Inflammatory macrophage treated with lipopolysaccharide for 1 hour (primary cell): Measurements from ENCODE around the gene FOXP2.
"Not testable (repeated sequence)": the region's sequence is repeated elsewhere in the genome, so short reads cannot be mapped to it uniquely, and the experiment has no call there.

Experiments
- DNase-seq, 2 donors: peaks; one replicate each; pipeline ENCODE4 v3.0.0-alpha.2; 2020 to 2022

FOXP2 gene

DNA sequence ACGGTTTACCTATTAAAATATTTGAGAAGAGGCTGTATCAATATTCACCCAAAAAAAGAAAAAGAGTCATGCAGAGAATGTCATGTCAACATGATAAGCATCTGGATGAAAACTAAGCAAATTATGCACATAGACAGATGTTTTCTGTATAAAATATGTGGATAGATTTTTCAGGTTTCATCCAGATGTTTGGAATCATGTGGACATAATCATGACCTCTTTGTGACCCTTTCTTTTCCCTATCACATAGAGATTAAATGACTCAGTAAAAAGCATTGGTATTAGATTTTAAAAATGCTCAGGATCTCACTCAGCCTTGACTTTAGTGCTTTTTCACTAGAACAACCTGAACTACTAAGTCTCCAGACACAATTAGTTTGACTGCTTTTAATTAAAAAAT lies 90.0 kb downstream of the FOXP2 start:
- no peak for DNase-seq

DNA sequence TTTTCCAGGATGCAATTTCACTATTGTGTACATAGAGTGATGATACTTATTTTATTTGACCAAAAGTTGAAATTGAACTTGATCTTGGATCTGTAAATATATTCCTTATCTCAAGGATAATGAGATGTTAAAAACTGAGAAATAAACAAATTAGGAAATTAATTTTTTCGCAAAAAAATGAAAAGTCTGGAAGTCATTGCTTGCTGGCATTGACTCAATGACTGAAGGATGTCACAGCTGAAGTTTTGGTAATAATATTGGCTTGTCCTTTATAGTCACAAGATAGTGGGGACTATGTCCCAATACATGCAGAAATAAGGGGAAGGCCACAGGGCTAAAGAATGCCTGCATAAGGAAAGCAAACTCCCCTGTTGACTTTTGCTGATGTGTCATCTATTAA lies 92.8 kb downstream of the FOXP2 start:
- DNase-seq, result no peak

DNA sequence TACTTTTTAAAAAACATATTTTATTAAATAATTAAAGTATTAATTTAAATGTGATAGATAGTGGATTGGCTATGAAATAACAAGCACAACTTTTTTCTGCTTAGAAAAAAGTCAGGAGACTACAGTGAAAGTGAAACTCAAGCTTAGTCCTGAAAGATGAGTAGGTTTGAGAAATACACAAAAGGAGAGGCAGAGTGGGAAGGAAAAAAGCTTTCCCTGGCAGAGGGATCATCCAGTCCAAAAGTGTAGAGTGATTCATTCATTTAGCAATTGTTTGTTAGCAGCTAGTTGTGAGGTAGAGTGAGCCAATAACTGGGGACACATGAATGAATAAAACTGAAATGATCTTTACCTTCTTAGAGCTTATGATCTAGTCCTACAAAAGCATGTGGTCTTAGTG lies 93.5 kb downstream of the FOXP2 start:
- DNase-seq, result no peak

DNA sequence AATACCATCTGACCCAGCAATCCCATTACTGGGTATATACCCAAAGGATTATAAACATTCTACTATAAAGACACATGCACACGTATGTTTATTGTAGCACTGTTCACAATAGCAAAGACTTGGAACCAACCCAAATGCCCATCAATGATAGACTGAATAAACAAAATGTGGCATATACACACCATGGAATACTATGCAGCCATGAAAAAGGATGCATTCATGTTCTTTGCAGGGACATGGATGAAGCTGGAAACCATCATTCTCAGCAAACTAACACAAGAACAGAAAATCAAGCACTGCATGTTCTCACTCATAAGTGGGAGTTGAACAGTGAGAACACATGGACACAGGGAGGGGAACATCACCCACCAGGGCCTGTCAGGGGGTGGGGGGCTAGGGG lies 96.2 kb downstream of the FOXP2 start:
- DNase-seq, result not testable (repeated sequence)

DNA sequence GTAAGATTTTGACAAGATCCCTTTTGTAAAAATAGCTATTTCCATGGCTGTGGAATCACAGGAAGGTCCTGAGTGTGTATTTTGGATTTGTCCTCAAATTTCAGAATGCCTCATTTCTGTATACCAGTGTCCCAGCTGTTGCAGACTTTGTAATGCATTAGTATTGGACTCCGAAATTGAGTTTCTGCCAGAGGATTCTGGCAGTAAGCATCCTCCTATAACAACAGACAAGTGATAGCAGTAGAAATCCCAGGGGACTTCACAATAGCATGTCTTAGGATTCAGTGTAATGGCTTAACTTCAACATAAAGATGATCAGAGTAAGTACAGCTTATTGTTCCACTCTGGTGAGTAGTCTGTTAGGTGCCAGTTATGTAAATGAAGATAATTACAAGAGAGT lies 104.6 kb downstream of the FOXP2 start:
- no peak for DNase-seq

DNA sequence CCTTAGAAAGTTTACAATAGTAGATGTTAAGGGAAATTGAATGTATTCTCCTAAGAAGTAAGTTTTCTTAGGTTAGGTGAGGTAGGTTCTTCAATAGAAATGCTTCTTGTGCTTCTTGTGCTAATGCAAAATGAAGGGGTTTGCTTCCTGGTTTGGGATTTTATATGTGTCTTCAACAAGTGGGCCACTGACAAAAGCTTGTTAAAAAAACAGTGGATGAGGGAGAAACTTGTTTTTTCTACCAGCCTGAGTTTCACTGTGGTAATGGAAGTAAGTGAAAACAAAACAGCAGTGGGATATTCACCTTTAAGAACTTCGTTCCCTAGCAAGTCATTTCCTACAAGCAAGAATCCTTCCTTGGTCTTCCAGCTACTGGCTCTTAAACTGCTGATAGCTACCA lies 107.5 kb downstream of the FOXP2 start:
- no peak for DNase-seq

DNA sequence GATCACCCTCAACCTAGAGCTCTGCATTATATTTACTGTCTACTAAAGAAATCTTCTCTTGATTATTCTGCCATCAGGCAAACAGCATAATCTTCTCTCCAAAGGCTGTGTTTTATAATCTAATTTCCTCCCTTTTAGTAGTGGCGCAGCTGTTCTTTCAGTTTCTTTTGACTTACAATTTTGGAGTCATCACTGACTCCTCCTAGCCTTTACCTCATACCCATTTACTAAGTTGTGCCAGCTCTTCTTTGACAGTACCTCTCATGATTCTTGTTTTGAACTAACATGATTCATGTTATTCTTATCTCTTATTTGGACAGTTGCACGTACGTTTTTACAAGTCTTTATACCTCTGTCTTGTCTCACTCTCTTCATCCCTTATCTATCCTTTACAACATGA lies 113.0 kb downstream of the FOXP2 start:
- DNase-seq, result no peak

DNA sequence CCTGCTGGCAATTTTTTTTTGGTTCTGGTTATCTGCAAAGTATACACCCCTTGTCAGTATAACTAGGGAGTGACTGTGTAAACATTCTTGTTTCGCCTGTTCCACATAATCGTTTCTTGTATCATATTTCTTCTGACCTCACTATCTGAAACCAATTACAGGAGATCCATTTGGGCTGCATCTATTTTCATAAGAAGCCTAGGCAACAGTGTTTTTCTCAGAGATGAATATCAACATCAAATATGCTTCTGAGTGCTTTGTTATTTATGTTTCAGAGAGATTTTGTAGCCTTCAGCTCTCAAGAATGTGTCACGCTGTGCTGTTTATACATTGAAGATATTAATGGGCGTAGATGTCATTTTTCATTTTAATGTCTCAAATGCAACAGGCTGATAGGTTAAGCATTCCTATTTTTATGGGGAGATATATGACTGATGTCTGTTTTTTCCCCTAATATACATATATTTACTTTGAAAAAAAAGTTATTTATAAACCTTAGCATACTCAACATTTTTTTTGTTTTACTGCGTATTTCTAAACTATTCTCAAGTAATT lies 115.5 kb downstream of the FOXP2 start:
- DNase-seq, result no peak

DNA sequence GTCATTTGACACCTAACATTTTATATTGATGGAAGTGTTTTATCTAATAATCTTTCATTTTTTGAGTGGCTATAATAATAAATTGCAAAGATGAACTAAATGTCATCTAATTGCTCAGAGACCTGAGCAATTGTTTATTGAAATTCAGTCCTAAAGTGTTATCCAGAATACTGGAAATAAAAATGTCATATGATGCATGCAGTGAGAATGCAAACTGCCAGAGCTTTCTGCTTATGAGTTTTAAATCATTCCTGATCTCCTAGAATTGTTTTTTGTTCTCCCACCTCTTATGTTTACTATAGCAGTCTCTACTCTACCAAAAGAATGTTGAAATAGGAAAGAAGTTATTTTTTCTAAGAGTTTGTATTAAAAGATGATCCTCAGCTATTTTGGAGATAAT lies 116.7 kb downstream of the FOXP2 start:
- no peak for DNase-seq

DNA sequence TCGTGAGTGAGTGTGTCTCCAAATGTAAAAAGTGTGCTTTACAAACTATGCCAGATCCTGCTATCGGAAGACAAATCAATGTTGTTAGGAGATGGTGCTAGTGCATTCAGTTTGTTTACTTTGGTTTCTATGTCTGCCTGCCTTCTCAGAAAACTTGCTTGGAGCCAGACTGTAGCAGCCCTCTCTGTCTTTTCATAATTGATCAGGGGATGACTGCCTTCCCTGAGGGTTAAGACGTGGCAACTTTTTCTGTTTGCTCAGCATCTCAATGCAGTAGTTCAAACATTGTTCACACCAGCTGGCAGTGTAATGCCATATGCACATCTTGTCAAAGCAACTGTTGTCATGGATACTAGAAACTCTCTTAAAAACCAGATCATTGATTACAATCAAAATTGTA lies 118.5 kb downstream of the FOXP2 start:
- DNase-seq, result no peak

DNA sequence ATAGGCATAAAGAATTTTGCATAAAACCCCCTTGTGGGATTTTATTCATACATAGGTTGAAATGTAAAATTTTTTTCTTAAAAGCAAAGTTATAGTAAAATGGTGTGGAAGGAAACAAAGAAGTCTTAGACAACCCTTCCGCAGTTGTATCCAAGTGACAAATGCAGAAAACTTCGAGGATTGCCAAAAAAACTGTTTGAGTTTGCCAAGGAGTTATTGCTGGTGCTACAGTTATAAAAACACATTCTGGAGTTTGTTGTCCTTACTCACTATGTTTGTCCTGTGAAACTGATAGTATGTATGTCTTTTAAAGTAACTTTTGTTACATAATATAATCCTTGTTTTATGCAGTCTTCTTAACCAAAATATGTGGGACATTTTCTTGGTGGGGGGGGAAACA lies 120.3 kb downstream of the FOXP2 start:
- DNase-seq, result no peak

DNA sequence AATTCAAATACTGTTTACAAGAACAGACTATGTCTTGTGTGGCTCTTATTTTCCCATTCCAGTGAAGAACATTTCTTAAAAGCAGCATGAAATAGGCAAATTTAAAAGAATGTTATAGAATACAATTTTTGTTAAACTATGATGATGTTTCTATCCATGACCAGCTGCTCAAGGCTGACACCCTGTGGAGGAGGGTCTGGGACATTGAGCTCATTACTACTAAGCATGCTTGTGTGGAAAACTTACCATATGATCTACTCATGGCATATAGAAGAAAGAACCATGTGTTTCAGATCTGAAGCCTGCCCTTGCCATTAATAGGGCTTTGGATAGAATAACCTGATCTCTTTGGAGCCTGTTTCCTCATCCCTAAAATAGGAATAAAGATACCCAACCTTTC lies 125.0 kb downstream of the FOXP2 start:
- DNase-seq, result no peak

DNA sequence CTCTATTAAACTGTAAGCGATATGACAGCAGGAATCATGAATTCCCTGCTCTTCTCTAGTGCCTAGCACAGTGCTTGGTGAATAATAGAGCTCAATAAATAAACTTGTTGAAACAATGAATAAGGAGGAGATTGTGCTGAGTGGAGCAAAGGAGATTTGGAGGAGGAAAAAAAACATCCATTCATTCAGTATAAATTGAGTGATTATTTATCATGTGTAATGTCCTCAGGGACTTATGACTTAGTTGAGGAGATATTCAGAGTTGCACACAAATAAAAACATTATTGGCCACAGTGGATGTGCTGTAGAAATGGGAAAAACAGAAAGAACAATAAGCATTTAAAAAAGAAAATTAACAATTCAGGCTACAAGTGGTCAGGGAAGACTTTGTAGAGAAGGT lies 125.7 kb downstream of the FOXP2 start:
- no peak for DNase-seq

DNA sequence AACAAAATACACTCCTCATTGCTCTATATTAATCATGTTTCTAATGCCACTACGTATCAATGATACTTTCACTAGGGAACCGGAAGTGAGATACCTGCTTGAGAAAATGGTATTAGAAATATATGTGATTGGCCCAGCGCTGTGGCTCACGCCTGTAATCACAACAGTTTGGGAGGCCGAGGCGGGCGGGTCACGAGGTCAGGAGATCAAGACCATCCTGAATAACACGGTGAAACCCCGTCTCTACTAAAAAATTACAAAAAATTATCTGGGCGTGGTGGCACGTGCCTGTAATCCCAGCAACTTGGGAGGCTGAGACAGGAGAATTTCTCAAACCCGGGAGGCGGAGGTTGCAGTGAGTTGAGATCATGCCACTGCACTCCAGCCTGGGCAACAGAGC lies 132.7 kb downstream of the FOXP2 start:
- DNase-seq, result not testable (repeated sequence)

DNA sequence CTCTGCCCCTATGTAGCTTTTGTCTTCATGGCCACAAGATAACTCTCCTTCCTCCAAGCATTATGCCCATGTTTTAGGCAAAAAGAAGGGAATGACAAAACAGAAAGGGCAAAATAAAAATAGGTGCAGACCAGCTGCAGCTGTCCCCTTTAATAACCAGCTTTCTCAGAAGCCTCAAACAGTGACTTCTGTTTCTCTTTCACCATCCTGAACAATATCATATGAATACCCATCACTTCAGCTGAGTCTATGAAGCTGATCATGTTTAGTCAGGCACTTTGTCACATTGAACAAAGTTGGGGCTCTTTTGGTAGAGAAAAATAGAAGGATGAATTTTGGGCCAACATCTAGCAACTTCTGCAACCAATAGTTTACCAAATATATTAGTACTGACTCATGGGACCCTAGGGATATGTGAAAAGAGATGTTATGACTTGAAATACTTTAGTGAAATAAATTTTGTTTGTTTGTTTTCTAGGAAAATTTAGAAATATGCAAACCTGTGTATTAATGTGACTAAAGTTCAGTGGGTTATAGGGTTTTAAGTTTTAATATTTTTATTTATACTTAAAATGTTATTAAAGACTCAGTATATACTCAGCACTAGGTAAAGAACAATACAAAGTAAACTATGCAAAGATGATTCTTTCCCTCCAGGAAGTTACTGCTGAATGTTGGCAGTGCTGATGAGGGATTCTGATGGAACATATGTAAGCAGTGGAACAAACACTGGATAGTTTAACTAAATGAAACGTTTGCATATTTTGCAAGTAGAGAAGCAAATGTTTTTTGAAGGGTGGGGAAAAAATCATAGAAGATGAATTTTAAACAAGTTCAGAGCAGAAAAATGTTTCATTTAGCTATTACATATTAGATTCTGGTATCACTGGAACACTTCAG lies 133.7 kb downstream of the FOXP2 start:
- DNase-seq, result no peak

DNA sequence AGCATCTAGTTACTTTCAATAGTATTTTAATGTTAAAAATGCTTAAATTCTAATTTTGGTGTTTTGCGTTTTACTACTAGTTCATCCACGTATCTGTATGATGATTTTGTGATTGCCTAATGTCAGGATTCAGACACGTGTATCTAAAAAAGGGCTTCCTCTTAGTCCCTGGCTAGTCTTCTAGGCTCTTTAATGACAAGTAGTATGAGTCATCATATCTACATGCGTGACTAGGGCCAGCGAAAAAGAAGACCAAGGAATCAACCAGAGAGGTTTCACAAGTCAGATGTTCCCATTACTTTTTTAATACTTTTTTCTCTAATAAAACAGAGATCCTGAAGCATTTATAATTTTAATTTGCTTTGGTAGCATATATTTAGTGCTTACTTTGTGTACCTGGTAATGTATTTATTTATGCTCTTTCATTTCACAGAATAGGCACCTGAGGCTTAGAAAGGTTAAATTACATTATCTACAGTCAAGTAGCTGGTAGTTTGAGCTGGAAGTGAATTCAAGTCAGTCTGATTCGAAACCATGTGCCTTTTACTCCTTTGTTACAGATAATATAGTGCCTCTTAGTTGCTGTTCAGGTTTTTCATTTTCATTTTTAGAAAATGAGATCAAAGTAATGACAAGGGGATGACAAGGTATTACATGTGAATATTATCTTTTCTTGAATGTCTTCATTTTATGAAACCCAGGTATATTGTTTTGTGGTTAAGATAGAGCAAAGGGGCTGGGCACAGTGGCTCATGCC lies 140.3 kb downstream of the FOXP2 start:
- no peak for DNase-seq

DNA sequence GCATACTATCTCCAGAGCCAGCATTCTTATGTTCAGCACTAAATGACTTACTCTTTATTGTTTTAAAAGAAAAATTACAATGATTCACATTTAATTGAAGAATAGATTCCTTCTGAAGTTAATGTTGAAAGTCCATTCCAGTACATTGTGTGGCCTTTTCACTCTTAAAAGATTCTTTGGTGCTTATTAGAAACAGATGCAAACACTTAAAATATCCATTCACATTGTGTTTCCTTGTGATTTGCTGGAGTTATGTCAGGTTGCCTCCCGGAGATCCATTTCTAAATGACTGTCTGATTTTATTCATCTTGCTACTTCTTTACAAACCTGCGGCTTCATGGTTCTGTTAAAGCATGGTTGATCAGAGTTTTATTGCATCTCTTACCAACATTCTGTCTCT lies 152.8 kb downstream of the FOXP2 start:
- no peak for DNase-seq

DNA sequence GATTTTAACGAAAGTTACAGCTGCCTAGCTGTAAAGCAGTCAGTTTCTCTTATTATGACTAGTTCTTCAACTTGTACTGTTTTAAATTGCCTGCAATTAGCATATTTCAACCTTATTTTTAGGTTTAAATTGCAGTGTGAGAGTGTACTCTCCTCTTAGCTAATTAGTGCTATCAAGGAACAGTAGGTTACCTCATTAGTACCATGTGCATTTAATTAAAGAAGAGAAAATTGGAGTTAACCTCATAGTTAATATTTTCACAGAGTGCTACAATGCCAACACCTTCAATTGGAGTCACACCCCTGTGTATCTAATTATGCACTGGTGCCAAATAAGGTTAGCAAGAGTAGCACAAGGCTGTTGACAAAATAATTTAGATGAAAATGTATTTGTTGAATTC lies 154.6 kb downstream of the FOXP2 start:
- DNase-seq, result no peak

DNA sequence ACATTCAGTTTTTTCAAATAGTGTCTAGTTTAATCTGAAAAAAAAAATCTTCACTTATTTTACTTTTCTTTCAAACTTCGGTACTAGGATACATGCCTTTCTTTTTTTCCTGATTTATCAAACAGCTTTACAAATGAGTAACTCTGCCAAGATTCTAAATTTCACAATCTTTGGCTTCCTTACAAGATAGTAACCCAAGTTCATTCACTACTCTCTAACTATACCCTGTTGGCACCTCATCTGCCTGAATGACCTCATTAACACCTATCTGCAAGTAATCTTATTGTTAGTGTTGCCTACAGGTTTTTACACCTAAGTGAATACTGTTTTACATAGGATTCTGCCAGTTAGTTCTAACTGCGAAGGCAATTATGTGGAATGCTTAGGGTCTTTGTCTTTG lies 159.8 kb downstream of the FOXP2 start:
- no peak for DNase-seq

DNA sequence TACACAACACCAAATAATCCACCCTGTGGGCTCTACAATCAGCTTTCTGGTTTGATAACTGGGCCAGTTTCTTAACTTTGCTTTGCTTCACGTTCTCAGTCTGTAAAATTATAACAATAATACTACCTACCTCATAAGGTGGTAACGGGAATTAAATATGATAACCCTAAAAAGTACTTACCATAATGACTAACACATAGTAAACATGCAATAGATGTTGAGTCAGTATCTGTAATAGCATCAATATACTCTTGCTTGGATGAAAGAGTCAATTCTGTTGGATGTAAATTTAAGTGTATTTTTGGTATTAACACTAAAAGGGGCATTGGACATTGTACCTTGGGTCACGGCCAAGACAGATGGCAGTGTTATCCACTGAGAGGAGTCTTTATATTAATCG lies 160.5 kb downstream of the FOXP2 start:
- no peak for DNase-seq

DNA sequence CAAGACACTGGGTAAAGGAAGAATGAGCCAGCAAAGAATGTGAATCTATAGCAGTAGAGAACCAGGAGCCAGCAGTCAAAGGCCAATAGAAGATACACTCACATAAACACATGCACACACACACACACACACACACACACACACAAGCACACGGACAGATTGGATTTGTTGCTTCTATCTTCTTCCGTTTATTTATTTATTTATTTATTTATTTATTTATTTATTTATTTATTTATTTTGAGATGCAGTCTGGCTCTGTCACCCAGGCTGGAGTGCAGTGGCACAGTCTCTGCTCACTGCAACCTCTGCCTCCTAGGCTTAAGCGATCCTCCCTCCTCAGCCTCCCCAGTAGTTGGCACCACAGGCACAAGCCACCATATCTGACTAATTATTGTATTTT lies 166.3 kb downstream of the FOXP2 start:
- DNase-seq, result not testable (repeated sequence)

DNA sequence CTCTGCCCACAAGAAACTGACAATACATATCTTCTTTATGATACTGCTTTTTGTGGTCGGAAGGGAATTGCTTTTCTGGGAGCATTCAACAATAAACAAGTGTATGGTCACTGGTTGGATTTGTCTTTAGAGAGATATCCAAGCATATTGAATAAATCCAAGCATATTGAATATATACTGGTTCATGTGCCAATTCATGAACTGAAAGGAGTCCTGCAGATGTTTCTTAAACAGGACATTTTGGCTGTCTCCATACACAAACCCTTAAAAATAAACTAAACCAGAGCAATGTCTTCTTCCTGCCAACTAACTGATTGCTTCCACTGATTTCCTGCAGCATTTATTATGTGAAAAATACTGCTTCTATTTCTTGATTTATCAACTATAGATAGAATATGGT lies 173.9 kb downstream of the FOXP2 start:
- no peak for DNase-seq

DNA sequence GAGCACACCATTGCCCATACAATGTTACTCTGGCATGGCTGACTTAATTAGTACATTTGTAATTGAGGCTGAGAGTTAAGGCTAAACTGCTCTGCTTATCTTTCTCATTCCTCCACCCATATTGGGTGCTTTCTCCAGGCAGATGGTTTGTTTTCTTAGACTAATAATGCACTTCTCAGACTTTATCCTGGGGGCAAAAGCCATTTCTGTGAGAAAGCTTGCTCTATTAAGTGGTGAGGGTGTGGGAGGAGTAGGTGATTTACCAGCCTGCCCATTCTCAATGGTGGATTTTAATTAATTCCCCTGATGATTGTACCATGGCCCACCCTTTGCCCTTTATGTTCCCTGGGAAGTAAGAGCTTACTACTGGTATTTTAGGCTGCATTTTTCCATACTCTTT lies 174.8 kb downstream of the FOXP2 start:
- DNase-seq, result no peak

DNA sequence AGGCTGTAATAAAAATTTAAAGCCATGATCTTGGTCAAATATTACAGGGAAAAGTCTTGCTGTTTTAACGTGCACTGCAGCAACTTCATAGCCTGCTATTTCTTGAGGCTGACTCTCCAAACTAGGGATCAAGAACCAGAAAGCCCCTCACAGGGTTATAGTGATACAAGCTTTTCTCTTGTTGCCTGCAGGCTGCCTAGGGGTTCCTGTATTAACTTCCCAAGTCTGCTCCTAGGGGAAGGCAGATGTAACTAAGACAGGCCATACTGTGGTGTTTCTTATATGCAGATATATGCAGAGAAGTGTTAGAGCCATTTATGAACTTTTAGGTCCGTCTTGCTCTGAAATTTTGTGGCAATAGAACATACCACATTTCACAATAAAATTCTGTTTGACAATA lies 175.7 kb downstream of the FOXP2 start:
- DNase-seq, result no peak
